ENCODE measurements around the gene KRTAP6-1.

DNA sequence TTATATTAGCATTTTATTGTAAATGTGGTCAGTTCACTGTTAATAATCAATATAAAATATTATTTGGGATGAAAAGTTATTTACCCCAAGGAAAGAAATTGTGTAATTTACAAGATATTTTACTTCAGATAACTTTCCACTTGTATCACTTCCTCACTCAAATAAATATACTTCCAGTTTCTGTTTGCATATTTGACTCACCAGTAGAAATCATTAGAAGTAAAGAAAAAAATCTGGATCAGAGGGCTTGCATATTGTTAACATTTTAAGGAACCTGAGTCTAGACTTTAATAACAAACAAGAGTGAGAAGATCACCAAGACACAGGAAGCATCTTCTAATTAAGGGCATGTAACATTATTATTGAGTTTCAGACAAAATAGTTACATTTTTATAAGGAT lies 6.3 kb upstream of the KRTAP6-1 start:
- TF ChIP-seq CTCF (conservative IDR thresholded peaks at IDR 0.05) (no peak), EZH2 (IDR thresholded peaks at IDR 0.05; ENCODE audit: low read depth) (no peak)
